Liver (tissue), 9 donors: ENCODE results near the gene PRAMEF20. TPM values are rescaled to one million over a fixed set of nuclear protein-coding genes. Genes with fewer than 3 reads are reported as not detected.

Experiments used
- DNase-seq: peaks from one replicate; pipeline ENCODE4 v3.0.0-alpha.2; 2017; ENCODE audit warnings: low spot score
- H3K27ac ChIP-seq, 2 donors: one replicate each; pipeline ENCODE4 v1.7.0; 2013; ENCODE audit warnings: inconsistent platforms in 2 of 2, low read length in 2 of 2, control low read depth in 1 of 2, low read depth in 1 of 2, mild to moderate bottlenecking in 1 of 2
- H3K27me3 ChIP-seq, 4 donors: one replicate each; pipeline versions ENCODE4 v1.6.1 to v1.7.0; 2013; ENCODE audit warnings: low read length in 3 of 4, inconsistent platforms in 1 of 4, mild to moderate bottlenecking in 1 of 4, moderate library complexity in 1 of 4; ENCODE audit not compliant: control insufficient read depth in 4 of 4, insufficient read depth in 4 of 4
- H3K36me3 ChIP-seq, 4 donors: one replicate each; pipeline versions ENCODE4 v1.6.1 to v1.7.0; 2013; ENCODE audit warnings: low read length in 3 of 4, mild to moderate bottlenecking in 3 of 4, low read depth in 1 of 4, moderate library complexity in 1 of 4; ENCODE audit not compliant: control insufficient read depth in 4 of 4, insufficient read depth in 3 of 4
- H3K4me1 ChIP-seq, 4 donors: one replicate each; pipeline versions ENCODE4 v1.6.1 to v1.7.0; 2013; ENCODE audit warnings: low read length in 3 of 4, mild to moderate bottlenecking in 3 of 4, moderate library complexity in 1 of 4; ENCODE audit not compliant: control insufficient read depth in 4 of 4, insufficient read depth in 4 of 4
- H3K4me3 ChIP-seq, 3 donors: one replicate each; pipeline versions ENCODE4 v1.6.1 to v1.7.0; 2013; ENCODE audit warnings: low read length in 3 of 3, control low read depth in 1 of 3, low read depth in 1 of 3, mild to moderate bottlenecking in 1 of 3
- H3K9ac ChIP-seq, 2 donors: one replicate each; pipeline ENCODE4 v1.7.0; 2013; ENCODE audit warnings: low read length in 2 of 2, mild to moderate bottlenecking in 2 of 2, moderate library complexity in 2 of 2, control low read depth in 1 of 2, low read depth in 1 of 2
- H3K9me3 ChIP-seq, 4 donors: one replicate each; pipeline versions ENCODE4 v1.6.1 to v1.7.0; 2013; ENCODE audit warnings: low read length in 3 of 4; ENCODE audit not compliant: control insufficient read depth in 4 of 4
- CTCF ChIP-seq: fragments of 150-350 bp; IDR thresholded peaks from 2 replicates; pipeline ENCODE4 v1.5.1; 2017; ENCODE audit warnings: improper control_type of control experiment, low read depth, low read length; ENCODE audit not compliant: missing input control
- EGR1 ChIP-seq, 2 donors: IDR thresholded peaks; 2 replicates each; pipeline ENCODE4 v1.6.1; 2016 to 2018; ENCODE audit warnings: antibody characterized with exemption in 2 of 2, low read depth in 2 of 2
- FOXA1 ChIP-seq: IDR thresholded peaks from 2 replicates; pipeline ENCODE4 v1.6.1; 2016; ENCODE audit warnings: antibody characterized with exemption
- JUND ChIP-seq, 2 donors: IDR thresholded peaks; 2 replicates each; pipeline ENCODE4 v1.6.1; 2016; ENCODE audit warnings: antibody characterized with exemption in 2 of 2
- MAX ChIP-seq: IDR thresholded peaks from 2 replicates; pipeline ENCODE4 v1.6.1; 2016; ENCODE audit warnings: antibody characterized with exemption
- NR2F2 ChIP-seq: IDR thresholded peaks from 2 replicates; pipeline ENCODE4 v1.6.1; 2016; ENCODE audit warnings: antibody characterized with exemption
- RAD21 ChIP-seq, 2 donors: IDR thresholded peaks; 2 replicates each; pipeline ENCODE4 v1.6.1; 2016; ENCODE audit warnings: antibody characterized with exemption in 2 of 2, mild to moderate bottlenecking in 2 of 2
- REST ChIP-seq: IDR thresholded peaks from 2 replicates; pipeline ENCODE4 v1.6.1; 2016; ENCODE audit warnings: antibody characterized with exemption, mild to moderate bottlenecking
- TAF1 ChIP-seq: conservative IDR thresholded peaks from 2 replicates; pipeline ENCODE4 v1.6.1; 2016; ENCODE audit warnings: antibody characterized with exemption, mild to moderate bottlenecking
- YY1 ChIP-seq: IDR thresholded peaks from 2 replicates; pipeline ENCODE4 v1.6.1; 2016; ENCODE audit warnings: antibody characterized with exemption, mild to moderate bottlenecking
- ZBTB33 ChIP-seq: IDR thresholded peaks from 2 replicates; pipeline ENCODE4 v1.6.1; 2016; ENCODE audit warnings: antibody characterized with exemption
- WGBS: extraction: QIAGEN DNeasy Blood & Tissue Kit; methylation state at CpG from one replicate; pipeline ENCODE4 v1.1.7; 2013; 5-methylcytosine and 5-hydroxymethylcytosine counted together
- polyA plus RNA-seq, 2 donors: library from polyadenylated mRNA; stranded (reverse) in 1 of 2; unstranded in 1 of 2; fragments of 200-250 nt in 1 of 2; fragments of >200 nt in 1 of 2; fragmentation: Nextera tagmentation in 1 of 2; extraction: Ambion mirVana in 1 of 2; gene quantifications; one replicate each; pipeline versions ENCODE4 v1.2.1 to v1.2.3, GENCODE V29; 2013 to 2015
- total RNA-seq, 2 donors: library from RNA; depleted of rRNA; stranded (reverse); fragments of >200 nt; gene quantifications; one replicate each; pipeline ENCODE4 v1.2.3, GENCODE V29; 2014
- donor health status: healthy.
- donor health status: healthy.
- donor health status: healthy.
- donor health status: healthy.
- donor health status: healthy.

PRAMEF20 gene
- total and polyA plus RNA-seq, 4 donors: not detected

- H3K27ac ChIP-seq: no peak overlapping the region
- peaks cover 0 to 2% (median 0%) of the 10 kb centered on the region in 4 donors for H3K27me3 ChIP-seq
- no peaks in the 10 kb centered on the region for H3K36me3 ChIP-seq
- 56% methylated on average over 15 of the region's 15 CpGs for WGBS
- no peak overlapping the region for H3K4me3 ChIP-seq
- no peaks in the 10 kb centered on the region for H3K4me1 ChIP-seq
- no peaks in the 10 kb centered on the region for H3K9me3 ChIP-seq
- DNase-seq: no peak
- no peak for TF ChIP-seq FOXA1
- H3K9ac ChIP-seq: no peak overlapping the region
These were observed 46.8 kb downstream of the PRAMEF20 start for GRCh38 chr1:13456904-13457532.

- DNase-seq: no peak
- no peak overlapping the region for H3K9ac ChIP-seq
- no peak overlapping the region for H3K4me3 ChIP-seq
- no peak for TF ChIP-seq FOXA1
- TF ChIP-seq EGR1 (IDR thresholded peaks at IDR 0.05; ENCODE audit: low read depth in 2 of 2): no peak
- TF ChIP-seq ZBTB33: no peak
- TF ChIP-seq TAF1: no peak
- TF ChIP-seq CTCF: no peak
- no peaks in the 10 kb centered on the region for H3K27me3 ChIP-seq
- no peaks in the 10 kb centered on the region for H3K36me3 ChIP-seq
- no peak overlapping the region for H3K27ac ChIP-seq
- H3K4me1 ChIP-seq: no peaks in the 10 kb centered on the region
- WGBS: 68% methylated on average over 2 of the region's 2 CpGs
- no peaks in the 10 kb centered on the region for H3K9me3 ChIP-seq
These were observed 51.7 kb downstream of the PRAMEF20 start for GRCh38 chr1:13461977-13462376.

- Histone ChIP-seq H3K27me3 (no peaks in the 10 kb centered on the region), H3K4me3 (no peak overlapping the region), H3K9me3 (no peaks in the 10 kb centered on the region), H3K36me3 (no peaks in the 10 kb centered on the region), H3K27ac (no peak overlapping the region), H3K9ac (no peak overlapping the region), H3K4me1 (no peaks in the 10 kb centered on the region)
- WGBS: 58% methylated on average over 7 of the region's 7 CpGs
- no peak for DNase-seq
- TF ChIP-seq MAX (no peak), CTCF (no peak), JUND (IDR thresholded peaks at IDR 0.05) (no peak), RAD21 (IDR thresholded peaks at IDR 0.05) (no peak), EGR1 (IDR thresholded peaks at IDR 0.05; ENCODE audit: low read depth in 2 of 2) (no peak), TAF1 (no peak), NR2F2 (no peak), REST (no peak), YY1 (no peak)
These were observed 52.4 kb downstream of the PRAMEF20 start for GRCh38 chr1:13462682-13463081.
